Measurements from ENCODE around the gene AMPD1. TPM values are rescaled to one million over a fixed set of nuclear protein-coding genes. Genes with fewer than 3 reads are reported as not detected.

AMPD1 gene
- total RNA-seq, 1 experiment from 2014 or later, result not detected

DNA sequence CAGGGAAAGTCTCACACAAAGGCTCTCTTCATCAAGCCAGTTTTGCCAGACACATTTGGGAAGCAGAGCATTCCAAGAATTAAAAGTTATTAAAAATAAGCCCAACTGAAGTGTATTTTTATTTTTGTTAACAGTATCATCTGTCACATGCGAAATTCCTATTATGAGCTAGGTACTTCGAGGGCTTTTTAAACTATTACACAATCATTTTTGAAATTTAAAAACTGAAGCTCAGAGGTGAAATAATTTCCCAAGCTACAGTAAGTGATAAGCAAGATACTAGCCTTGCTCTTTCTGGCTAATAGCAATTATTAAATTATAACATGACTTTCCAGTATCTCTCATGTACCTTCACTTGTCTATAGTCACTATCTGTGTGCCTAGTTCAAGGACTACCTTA lies 33.2 kb upstream of the AMPD1 start:
- Mint-ChIP-seq H3K4me1 (no peaks in the 10 kb centered on the region), H3K9me3 (no peaks in the 10 kb centered on the region), H3K4me3 (no peak overlapping the region), H3K27me3 (ENCODE audit: low read depth) (no peaks in the 10 kb centered on the region), H3K36me3 (ENCODE audit: insufficient read depth in 1 of 3, low read depth in 3 of 3) (peaks cover 61 to 93% (median 88%) of the 10 kb centered on the region in 3 experiments), H3K27ac (no peak overlapping the region)
- no peak overlapping the region for H2BK5ac ChIP-seq (ENCODE audit: insufficient read length, low read length)
- H3K4me1 ChIP-seq (ENCODE audit: insufficient read depth, low read length), result no peaks in the 10 kb centered on the region
- H2BK20ac ChIP-seq (ENCODE audit: low read depth, low read length, poor library complexity, severe bottlenecking), result no peak overlapping the region
- H4K20me1 ChIP-seq (ENCODE audit: control insufficient read depth, insufficient read depth, insufficient read length), result no peaks in the 10 kb centered on the region
- H3K9me3 ChIP-seq (ENCODE audit: control insufficient read depth, low read depth, low read length), result no peaks in the 10 kb centered on the region
- no peak overlapping the region for H4K91ac ChIP-seq (ENCODE audit: insufficient read length, low read depth, low read length)
- no CpG with 5 or more reads among the region's 2 CpGs for WGBS (ENCODE audit: extremely low coverage, insufficient read length, low lambda C conversion rate)
- H2BK120ac ChIP-seq (ENCODE audit: low read depth, low read length, poor library complexity, severe bottlenecking), result no peak overlapping the region
- no peak overlapping the region for H2BK15ac ChIP-seq (ENCODE audit: low read depth, low read length)
- H4K5ac ChIP-seq (ENCODE audit: insufficient read length, low read depth, low read length), result no peak overlapping the region
- no peak overlapping the region for H3K23ac ChIP-seq (ENCODE audit: insufficient read length, low read depth, low read length)
- DNase-seq, result no peak
- no peak overlapping the region for H4K8ac ChIP-seq (replicated peaks; ENCODE audit: insufficient read length, low read depth, low read length)
- no peak overlapping the region for H2BK12ac ChIP-seq (ENCODE audit: insufficient read length, low read depth, low read length)
- H2AK5ac ChIP-seq (ENCODE audit: insufficient read length, low read length), result no peak overlapping the region
- no peak overlapping the region for H3K18ac ChIP-seq (ENCODE audit: insufficient read length, low read depth, low read length)
- no peak overlapping the region for H2AFZ ChIP-seq (ENCODE audit: low read length)
- TF ChIP-seq, protein P1, sequence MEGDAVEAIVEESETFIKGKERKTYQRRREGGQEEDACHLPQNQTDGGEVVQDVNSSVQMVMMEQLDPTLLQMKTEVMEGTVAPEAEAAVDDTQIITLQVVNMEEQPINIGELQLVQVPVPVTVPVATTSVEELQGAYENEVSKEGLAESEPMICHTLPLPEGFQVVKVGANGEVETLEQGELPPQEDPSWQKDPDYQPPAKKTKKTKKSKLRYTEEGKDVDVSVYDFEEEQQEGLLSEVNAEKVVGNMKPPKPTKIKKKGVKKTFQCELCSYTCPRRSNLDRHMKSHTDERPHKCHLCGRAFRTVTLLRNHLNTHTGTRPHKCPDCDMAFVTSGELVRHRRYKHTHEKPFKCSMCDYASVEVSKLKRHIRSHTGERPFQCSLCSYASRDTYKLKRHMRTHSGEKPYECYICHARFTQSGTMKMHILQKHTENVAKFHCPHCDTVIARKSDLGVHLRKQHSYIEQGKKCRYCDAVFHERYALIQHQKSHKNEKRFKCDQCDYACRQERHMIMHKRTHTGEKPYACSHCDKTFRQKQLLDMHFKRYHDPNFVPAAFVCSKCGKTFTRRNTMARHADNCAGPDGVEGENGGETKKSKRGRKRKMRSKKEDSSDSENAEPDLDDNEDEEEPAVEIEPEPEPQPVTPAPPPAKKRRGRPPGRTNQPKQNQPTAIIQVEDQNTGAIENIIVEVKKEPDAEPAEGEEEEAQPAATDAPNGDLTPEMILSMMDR (conservative IDR thresholded peaks at IDR 0.05), result no peak
- no peak overlapping the region for H3K9ac ChIP-seq (ENCODE audit: extremely low read depth, insufficient read length, low read length)
- H3K4ac ChIP-seq (ENCODE audit: low read depth, low read length), result no peak overlapping the region
- no peaks in the 10 kb centered on the region for H3K79me2 ChIP-seq (ENCODE audit: insufficient read depth, low read length)
- no peak overlapping the region for H3K56ac ChIP-seq (ENCODE audit: insufficient read length, low read depth, low read length)
- no peak overlapping the region for H3K4me2 ChIP-seq (ENCODE audit: insufficient read depth, insufficient read length, low read length)
- H3K79me1 ChIP-seq (ENCODE audit: insufficient read depth, low read depth, low read length, poor library complexity, severe bottlenecking), result no peaks in the 10 kb centered on the region
- no peak overlapping the region for H3K27ac ChIP-seq (ENCODE audit: insufficient read length, low read depth, low read length)
- no peaks in the 10 kb centered on the region for H3K27me3 ChIP-seq (ENCODE audit: insufficient read depth, low read length)
- no peaks in the 10 kb centered on the region for H3K23me2 ChIP-seq (ENCODE audit: insufficient read length, low read depth, low read length, poor library complexity, severe bottlenecking)
- no peak overlapping the region for H3K14ac ChIP-seq (ENCODE audit: insufficient read depth, low read length)
- H3T11ph ChIP-seq (ENCODE audit: low read length), result no peak overlapping the region
